ENCODE data around the gene DHX57.

The DHX57 gene

DNA sequence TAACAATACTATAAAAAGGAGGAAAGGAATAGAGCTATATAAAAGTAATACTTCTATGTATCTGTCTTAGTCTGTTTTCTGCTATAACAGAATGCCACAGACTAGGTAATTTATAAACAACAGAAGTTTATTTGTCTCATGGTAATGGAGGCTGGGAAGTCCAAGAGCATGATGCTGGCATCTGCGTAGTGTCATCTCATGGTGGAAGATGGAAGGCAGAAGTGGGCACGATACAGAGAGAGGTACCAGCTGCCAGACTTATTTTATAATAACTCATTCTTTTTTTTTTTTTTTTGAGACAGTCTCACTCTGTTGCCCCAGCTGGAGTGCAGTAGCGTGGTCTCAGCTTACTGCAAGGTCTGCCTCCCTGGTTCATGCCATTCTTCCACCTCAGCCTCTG lies 4.3 kb downstream of the DHX57 start:
- no peak for DNase-seq (ENCODE audit: low read depth)

DNA sequence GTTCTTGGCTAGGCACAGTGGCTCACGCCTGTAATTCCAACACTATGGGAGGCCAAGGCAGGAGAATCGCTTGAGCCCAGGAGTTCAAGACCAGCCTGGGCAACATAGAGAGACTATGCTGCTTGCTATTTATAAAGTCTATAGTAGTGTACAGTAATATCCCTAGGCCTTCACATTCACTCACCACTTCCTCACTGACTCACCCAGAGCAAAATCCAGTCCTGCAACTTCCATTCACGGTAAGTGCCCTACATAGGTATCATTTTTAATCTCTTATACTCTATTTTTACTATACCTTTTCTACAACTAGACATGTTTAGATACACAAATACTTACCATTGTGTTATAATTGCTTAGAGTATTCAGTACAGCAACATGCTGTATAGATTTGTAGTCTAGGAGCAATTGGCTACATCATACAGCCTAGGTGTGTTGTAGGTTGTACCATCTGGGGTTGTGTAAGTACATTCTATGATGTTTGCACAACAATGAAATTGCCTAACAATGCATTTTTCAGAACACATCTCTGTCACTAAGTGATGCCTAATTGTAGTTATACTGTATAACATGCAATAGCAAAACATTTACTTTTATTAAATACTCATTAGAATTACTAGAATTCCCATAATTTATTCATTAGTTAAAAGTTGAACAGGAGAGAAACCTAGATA lies 8.8 kb downstream of the DHX57 start:
- DNase-seq (ENCODE audit: low read depth): no peak

DNA sequence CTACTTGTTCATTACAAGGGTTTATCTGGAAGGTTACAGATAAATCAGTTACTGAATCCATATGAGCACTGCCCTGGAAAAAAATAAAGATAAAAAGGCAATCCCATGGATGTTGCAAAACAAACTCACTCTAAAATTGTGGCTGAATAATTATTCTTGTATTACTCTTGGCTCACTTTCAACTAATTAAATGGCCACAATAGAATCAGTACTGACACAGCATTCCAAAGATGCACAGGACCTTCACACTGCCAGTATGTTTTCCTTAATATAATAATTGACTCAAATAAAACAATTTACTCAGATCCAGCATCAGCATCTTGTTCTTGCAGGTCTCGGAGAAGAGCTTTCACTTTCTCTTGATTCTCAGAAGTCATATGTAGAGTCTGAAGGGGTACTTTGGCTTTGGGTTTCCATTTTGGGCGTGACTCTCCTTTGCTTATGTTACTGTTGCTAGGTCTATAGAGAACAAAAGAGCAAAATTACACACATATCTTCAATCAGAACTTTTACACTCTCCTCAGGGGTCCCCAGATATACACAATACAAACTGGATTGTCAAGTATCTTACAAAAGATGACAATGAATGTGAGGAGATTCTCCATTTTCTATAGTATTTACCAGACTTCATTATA lies 12.6 kb downstream of the DHX57 start:
- DNase-seq (ENCODE audit: low read depth): no peak

- no peak for DNase-seq (ENCODE audit: low read depth)
Measured at GRCh38 chr2:38862476-38862875, 13.3 kb downstream of the DHX57 start.

GRCh38 chr2:38856165-38856564 lies 19.6 kb downstream of the DHX57 start:
- no peak for DNase-seq (ENCODE audit: low read depth)

- no peak for DNase-seq (ENCODE audit: low read depth)
Measured at GRCh38 chr2:38850045-38850444, 25.7 kb downstream of the DHX57 start.

DNA sequence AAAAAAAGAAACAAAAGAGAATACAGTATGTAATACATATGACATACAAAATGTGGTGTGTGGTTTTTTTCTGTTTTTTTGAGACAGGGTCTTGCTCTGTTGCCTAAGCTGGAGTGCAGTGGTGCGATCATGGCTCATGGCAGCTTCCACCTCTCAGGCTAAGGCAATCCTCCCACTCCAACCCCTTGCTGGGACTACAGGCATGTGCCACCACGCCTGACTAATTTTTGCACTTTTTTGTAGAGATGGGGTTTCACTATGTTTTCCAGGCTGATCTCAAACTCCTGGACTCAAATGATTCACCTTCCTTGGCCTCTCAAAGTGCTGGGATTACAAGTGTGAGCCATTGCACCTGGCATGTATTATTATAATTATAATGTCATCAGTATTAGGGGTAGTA lies 38.9 kb downstream of the DHX57 start:
- no peak for DNase-seq (ENCODE audit: low read depth)

DNA sequence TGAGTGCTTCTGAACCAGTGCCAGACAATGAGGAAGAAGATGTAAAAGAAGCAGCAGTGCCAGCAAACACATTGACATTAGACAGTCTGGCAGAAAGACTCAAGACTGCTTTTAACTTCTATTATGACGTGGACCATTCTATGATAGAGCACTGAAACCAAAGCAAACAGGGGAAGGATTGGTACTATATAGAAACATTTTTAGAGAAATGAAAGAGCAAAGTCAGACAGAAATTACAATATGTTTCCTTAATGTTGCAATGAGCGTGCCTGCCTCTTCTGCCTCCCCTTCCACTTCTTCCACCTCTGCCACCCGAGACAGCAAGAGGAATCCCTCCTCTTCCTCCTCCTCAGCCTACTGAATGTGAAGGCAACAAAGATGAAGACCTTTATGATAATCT lies 39.7 kb downstream of the DHX57 start:
- DNase-seq (ENCODE audit: low read depth): no peak

- no peak for DNase-seq (ENCODE audit: low read depth)
Measured at GRCh38 chr2:38835015-38835601, 40.6 kb downstream of the DHX57 start.

GRCh38 chr2:38830526-38831159 lies 45.1 kb downstream of the DHX57 start:
- no peak for DNase-seq (ENCODE audit: low read depth)

- no peak for DNase-seq (ENCODE audit: low read depth)
Measured at GRCh38 chr2:38829971-38830370, 45.8 kb downstream of the DHX57 start.

- DNase-seq (ENCODE audit: low read depth): no peak
Measured at GRCh38 chr2:38828460-38828859, 47.3 kb downstream of the DHX57 start.

GRCh38 chr2:38827539-38828145 lies 48.1 kb downstream of the DHX57 start:
- peak; percentile 42 for DNase-seq (ENCODE audit: low read depth)

DNA sequence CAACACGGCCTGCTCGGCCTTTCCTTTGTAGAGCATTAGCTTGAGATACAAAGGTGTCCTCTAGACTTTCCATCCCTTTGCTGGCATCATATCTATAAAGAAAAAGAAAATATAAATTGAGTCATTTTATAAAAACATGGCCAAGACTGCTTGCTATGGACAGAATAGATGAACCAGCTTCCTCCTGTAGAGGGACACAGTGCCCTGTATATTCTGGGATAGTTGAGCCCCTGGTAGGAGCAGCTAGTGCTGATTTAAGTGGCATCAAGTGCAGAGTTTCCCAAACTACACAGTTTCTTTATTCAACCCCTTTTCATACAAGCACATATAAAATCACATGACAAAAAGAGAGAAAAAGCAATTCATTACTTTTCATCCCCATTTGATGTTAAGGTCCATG lies 49.8 kb downstream of the DHX57 start:
- no peak for DNase-seq (ENCODE audit: low read depth)

DNA sequence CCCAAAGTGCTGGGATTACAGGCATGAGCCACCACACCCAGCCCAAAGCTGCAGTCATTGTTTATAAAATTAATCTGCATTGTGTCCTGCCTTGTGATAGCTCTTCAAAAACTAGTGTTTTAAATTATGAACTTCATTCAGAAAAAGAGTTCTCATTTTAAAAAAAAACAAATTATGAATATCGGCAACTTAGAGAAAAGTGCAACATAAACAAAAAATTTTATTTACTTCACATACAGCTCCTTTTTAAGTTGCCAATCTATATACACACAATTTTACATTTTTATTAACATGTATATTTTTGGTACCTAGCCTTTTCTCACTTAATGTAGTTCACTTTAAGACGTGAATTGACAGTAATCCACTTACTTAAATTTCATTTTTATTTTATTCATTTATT lies 50.8 kb downstream of the DHX57 start:
- DNase-seq (ENCODE audit: low read depth): no peak

DNA sequence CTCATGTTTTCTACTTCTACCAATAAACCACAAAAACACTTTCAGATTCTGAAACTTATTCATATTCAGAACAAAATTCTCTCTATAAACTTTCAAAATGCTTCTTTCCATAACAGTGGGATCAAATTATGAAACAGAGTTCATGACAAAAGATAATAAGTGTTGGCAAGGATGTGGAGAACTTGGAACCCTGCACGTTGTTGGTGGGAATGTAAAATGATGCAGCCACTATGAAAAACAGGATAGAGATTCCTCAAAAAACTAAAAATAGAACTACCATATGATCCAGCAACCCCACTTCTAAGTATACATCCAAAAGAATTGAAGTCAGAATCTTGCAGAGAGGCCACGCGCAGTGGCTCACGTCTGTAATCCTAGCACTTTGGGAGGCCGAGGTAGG lies 52.3 kb downstream of the DHX57 start:
- DNase-seq (ENCODE audit: low read depth): no peak

DNA sequence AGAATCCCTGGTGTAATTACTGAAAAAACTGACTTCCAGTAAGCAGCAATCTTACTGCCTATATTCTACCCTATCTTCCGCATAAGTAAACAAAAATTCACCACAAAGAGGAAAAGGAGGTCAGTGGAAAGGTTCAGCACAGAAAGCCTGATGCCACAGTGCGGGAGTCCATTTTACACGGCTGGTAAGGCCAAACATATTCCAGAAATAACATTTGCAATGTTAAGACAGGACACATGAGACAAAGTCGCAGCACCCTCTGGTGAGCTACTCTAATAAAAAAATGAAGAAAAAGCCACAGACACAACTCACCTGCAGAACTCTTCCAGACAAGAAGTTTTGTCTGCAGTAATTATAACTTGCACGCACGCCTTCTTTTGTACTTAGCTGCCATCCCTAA lies 57.2 kb downstream of the DHX57 start:
- DNase-seq (ENCODE audit: low read depth): no peak

DNA sequence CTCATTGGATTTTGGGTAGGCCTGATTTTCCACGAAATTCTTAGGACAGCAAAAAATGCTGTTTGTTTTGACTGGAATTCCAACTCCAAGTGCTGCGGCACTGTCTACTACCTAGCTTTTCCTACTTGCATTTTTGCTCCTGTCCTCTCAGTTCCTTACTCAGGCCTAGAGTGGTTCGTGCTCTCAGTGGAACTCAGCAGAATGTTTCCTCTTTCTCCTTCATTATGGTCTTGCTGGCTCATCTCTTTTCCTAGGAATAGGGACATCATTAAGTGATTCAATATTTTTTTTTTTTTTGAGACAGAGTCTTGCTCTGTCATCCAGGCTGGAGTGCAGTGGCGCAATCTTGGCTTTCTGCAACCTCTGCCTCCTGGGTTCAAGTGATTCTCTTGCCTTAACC lies 59.8 kb downstream of the DHX57 start:
- no peak for DNase-seq (ENCODE audit: low read depth)

DNA sequence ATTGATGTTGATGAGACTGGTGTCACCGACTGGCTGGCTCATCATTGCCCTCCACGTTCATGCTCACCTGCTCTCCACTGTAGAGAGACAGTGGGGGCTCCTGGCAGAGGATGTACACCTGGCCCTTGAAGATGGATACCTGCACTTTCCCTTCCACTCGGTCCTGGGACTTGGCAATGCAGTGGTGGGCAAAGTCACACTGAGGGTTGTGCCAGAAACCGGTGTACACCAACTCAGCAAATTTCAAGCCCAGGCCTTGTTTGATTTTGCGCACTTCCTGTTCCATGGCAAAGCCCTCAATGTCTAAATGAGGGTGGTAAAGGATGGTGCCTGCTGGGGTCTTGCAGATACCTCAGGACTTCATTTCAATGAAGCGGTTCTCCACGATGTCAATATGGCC lies 65.2 kb downstream of the DHX57 start:
- no peak for DNase-seq (ENCODE audit: low read depth)

DNA sequence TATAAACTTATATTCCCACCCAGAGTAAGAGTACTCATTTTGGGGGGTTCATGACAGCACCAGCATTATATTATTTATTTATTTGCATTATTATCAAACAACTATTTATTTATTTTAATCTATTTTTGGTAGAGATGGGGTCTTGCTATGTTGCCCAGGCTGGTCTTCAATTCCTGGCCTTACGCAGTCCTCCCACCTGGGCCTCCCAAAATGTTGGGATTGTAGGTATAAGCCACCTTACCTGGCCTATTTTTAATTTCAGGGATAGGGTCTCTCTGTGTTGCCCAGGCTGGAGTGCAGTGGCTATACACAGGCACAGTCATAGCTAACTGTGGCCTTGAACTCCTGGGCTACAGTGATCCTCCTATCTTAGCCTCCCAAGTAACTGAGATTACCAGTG lies 67.1 kb downstream of the DHX57 start:
- DNase-seq (ENCODE audit: low read depth): no peak

GRCh38 chr2:38806733-38807059 lies 69.0 kb downstream of the DHX57 start:
- no peak for DNase-seq (ENCODE audit: low read depth)

DNA sequence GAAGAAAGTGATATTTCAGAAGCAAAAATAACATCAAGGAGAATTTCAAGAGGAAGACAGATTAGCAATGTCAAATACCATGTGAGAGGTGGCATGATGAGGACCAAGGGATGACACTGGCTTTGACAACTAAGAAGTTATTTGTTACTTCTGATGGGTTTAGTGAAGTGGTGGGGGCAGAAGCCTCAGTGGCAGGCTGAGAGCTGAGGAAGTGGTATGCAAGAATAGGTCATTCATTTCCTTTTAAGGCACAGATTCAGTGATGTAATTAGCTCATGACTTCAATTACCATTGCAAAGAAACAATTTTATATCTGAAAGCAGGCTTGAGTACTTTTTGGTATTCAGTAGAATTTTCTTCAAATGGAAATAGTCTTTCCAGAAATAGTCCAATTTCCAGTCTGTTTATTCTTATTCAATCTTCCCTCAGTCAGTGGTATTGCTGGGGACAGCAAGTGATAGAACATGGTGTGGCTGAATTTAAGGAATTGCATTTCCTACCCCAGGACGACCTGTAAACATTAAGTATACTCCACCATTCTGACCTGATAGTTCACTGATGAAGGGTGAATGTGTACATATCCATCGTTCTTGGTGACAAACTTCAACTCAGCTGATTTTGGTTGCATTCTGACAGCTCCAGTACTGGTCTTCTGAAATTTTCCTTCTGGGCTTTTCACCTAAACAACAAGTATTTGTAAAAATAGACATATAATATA lies 69.6 kb downstream of the DHX57 start:
- DNase-seq (ENCODE audit: low read depth): no peak

All from non-pigmented ciliary epithelial cell (primary cell).